Activated CD4-positive, CD25-positive, alpha-beta regulatory T cell (primary cell): ENCODE data around the gene CCR4.
A peak's percentile ranks its signal among the peaks of the same experiment; 100 is the strongest.
"Not testable (repeated sequence)": the region's sequence is repeated elsewhere in the genome, so short reads cannot be mapped to it uniquely, and the experiment has no call there.

Source experiments
- DNase-seq, 4 experiments: peaks; one replicate each; lab custom pipeline; 2025; lab: John Stamatoyannopoulos, UW

Gene CCR4

DNA sequence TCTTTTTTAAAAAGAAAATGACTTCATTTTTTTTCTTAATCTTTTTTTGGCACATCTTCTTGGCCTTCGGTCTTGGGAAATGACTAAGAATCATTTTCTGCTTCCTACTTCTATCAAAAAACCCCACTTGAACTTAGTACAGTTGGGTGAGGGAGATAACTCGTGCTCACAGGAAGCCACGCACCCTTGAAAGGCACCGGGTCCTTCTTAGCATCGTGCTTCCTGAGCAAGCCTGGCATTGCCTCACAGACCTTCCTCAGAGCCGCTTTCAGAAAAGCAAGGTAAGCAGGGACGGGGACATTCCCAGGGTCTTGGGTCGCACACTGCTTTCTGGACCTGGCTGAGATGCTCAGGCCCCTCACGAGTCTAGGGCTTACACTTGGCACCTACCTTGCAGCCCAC, at the start of gene CCR4:
TSS of gene CCR4 (plus strand) at position 235 of the 402 bp plus-strand sequence. CDS start 1,779 bp downstream, outside the sequence.
- peak; percentile 14 to 24 (median 20) for DNase-seq

DNA sequence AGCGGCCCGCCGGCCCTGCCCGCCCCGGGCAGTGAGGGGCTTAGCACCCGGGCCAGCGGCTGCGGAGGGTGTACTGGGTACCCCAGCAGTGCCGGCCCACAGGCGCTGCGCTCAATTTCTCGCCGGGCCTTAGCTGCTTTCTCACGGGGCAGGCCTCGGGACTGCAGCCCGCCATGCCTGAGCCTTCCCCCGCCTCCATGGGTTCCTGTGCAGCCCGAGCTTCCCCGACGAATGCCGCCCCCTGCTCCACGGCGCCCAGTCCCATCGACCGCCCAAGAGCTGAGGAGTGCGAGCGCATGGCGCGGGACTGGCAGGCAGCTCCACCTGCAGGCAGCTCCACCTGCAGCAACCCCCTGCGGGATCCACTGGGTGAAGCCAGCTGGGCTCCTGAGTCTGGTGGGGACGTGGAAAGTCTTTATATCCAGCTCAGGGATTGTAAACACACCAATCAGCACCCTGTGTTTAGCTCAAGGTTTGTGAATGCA, 48.5 kb upstream of the CCR4 start:
- DNase-seq = peak in 3 of 4 experiments; percentile 2 to 18 (median 5)

DNA sequence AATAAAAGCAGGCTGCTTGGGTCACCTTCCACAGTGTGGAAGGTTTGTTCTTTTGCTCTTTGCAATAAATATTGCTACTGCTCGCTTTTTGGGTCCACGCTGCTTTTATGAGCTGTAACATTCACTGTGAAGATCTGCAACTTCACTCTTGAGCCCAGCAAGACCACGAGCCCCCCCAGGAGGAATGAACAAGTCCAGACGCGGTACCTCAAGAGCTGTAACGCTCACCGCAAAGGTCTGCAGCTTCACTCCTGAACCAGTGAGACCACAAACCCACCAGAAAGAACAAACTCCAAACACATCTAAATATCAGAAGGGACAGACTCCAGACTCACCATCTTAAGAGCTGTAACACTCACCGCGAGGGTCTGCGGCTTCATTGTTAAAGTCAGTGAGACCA, 47.5 kb upstream of the CCR4 start:
- DNase-seq = no peak

DNA sequence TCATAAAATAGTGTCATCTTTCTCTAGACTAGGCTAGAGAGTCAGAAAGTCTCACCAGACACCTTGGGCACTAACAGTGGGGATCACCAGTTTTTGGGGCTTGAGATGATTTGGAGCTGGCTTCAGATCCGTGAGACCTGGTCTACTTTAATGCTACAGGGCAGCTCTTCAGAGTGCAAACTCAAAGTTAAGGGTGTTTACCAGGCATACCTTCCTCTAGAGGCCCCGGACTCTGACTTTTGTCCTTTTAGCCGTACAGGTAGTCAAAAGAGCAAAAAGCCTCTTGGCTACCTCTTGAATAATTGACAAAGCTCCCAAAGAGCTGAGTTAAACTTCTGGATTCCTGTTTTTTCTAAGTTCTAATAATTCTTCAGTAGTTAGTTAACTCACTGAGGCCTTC, 41.4 kb upstream of the CCR4 start:
- DNase-seq = no peak

GRCh38 chr3:32910954-32911353, 40.5 kb upstream of the CCR4 start:
- DNase-seq = no peak

GRCh38 chr3:32912046-32912445, 39.4 kb upstream of the CCR4 start:
- DNase-seq = no peak

DNA sequence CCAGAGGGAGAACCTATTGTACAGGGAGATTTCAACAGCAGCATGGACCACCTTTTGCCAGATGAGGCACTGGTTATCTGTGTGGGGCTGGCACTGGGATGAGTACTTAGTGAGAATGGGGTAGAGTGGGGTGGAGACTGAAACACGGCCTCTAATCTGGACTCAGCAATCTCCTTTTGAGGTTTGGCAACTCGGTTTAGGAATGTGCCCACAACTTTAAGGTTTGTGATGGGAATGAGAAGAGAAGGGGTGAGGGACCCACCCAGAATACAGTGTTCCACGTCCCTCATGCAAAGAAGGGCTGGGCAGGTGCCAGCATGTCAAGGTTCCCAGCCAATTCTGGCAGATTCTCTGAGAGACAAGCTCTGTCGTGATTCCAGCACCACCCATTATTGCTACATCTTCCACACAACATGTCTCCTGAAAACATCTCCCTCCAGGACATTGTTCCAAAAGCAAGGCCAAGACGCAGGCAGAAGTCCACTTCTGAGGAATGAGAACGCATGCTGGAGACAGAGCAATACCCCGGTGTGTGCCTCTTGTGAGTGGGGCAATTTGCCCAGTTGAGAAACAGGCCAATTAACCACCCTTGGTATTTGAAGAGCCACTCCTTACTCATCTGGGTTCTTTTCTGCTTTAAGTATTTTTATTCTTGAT, 37.5 kb upstream of the CCR4 start:
- no peak for DNase-seq

DNA sequence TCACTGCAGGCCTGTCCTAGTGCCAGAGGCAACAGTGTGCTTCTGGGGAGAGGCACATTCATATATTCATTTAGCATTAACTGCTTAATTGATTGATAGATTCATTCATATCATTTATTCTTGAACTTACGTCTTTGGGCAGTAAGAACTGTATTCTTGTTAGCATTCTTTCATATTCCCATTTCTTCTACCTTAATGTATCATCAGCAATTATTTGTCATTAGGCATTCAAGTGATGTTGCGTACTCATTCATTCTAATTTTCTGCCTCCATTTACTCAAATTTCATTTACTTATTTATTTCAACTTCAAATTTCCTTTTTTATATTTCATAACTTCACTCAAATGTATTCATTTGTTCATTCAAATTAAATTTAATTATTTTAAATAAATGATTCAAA, 31.5 kb upstream of the CCR4 start:
- DNase-seq = no peak

GRCh38 chr3:32922078-32922477, 29.4 kb upstream of the CCR4 start:
- DNase-seq = no peak

GRCh38 chr3:32930161-32930560, 21.3 kb upstream of the CCR4 start:
- DNase-seq = no peak

- DNase-seq = not testable (repeated sequence)
Measured at GRCh38 chr3:32931273-32931672, 20.2 kb upstream of the CCR4 start.

- peak in 1 of 4 experiments; percentile 4 for DNase-seq
Measured at GRCh38 chr3:32934150-32934742, 17.2 kb upstream of the CCR4 start.

DNA sequence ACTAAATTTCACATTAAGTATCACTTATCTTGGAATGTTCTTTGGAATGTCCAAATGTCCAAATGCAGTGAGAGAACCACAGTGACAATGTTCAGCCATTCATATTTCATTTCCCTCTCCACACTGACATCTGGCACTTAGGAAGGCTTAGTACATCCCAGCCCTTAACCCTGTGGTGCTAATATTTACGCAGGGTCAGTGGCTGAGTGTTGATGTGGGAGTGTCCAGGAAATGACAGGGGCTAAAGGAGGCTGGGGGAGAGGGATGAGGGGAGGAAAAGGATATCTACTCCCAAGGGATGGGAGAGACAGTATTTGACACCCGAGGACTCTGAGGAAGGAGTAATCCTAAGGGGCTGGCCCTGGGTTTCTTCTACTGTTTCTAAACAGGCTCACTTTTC, 14.1 kb upstream of the CCR4 start:
- DNase-seq = no peak

GRCh38 chr3:32939531-32940284, 11.7 kb upstream of the CCR4 start:
- DNase-seq = not testable (repeated sequence)

GRCh38 chr3:32940726-32941125, 10.7 kb upstream of the CCR4 start:
- DNase-seq = no peak

GRCh38 chr3:32945136-32945535, 6.3 kb upstream of the CCR4 start:
- DNase-seq = no peak

DNA sequence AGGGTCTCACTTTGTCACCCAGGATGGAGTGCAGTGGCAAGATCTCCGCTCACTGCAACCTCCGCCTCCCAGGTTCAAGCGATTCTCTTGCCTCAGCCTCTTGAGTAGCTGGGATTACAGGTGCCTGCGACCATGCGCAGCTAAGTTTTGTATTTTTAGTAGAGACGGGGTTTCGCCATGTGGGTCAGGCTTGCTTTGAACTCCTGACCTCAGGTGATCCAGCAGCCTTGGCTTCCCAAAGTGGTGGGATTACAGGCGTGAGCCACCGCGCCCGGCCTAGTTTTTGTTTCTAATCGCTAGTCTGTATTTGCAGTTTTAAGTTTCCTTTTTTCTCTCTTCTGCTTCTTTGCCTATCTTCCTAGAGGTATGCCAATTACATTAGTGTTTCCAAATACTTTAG, 5.8 kb upstream of the CCR4 start:
- DNase-seq = not testable (repeated sequence)

DNA sequence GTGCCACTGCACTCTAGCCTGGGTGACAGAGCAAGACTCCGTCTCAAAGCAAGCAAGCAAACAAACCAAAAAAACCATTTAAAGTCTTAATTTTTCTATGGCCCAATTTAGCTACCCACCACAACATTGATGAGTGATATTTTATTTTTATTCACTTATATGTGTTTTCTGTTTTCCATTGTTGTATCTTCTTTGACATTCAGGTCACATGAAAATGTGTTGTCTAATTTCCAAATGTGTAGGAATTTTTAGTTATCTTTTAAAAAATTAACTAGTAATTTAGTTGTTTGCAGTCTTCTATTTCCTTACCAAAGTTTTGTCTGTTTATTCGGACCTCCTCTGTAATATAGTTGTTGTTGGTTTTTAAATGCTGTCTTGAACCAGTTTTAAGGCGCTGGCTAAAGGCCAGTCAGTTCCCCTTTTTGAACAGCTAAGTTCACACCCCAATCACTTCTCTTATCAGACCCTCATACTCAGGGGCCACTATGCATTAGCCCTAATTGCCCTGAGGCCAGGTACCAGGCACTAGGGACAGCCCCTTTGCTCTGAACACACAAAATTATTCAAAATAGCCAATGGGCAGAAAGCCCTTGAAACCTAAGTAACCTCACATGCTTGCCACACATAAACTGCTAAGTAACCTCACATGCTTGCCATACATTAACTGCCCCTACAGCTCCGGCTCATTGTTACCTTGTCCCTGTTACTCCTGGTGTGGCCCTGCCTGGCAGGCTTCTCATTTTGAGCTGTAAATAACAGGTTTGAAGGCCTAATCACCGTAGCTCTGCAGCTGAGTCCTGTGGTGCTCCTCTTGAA, 4.3 kb upstream of the CCR4 start:
- no peak for DNase-seq

GRCh38 chr3:32947789-32948238, 3.6 kb upstream of the CCR4 start:
- peak; percentile 78 to 97 (median 85) for DNase-seq

DNA sequence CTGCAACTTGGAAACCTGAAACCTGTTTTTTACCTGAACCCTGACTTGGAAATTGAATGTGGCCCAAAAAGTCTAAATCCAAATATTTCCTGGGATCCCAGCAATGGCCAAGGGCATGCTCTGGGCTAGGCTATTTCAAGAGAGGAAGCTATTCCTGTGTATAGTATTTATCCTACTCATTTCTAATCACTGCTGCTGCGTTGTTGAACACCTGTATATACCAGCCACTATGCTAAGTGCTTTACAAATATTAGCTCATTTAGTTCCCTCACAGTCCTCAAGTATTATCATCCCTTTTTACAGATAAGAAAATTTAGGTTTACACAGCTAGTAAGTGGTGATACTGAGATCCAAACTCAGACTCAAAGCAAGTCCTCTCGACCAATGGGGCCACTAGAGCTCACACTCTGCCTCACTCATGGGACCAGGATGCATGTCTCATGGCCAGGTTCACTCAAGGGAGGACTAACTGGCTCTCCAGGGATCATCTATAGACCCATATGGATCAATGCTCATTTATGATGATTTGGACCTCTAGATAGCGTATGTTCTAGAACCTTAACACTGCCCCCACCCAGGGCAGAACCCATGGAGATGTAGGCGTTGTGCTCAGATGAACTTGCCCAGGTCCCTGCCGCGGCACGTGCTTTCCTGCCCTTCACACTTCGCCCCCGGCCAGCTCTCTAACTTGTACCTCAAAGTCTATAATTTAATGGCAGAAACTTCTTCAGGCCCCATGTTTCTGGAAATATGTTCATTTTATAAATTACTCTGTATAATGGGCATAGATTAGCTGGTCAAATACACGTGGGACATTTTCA, 2.6 kb upstream of the CCR4 start:
- no peak for DNase-seq

DNA sequence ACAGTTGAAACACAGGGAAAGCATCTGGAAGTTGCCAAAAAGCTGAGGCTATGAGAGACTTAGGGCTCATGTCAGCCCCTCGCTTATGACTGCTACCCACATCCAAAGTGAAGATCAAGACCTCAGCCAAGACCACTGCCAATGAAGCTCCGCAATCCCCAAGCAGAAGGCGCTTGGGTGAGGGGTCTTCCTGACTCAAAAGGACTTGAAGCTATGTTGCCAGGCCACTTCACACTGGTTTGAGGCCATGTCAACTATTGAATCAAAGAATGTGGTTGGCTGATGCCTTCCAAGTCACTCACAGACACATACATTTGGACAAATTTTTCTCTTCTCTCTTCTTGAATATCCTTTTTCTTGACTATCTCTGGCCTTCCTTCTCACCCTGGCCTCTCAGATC, 928 bp upstream of the CCR4 start:
- DNase-seq = no peak
